ENCODE measurements around the gene RAB27B. TPM values are rescaled to one million over a fixed set of nuclear protein-coding genes. Genes with fewer than 3 reads are reported as not detected.
"Not testable (repeated sequence)": the region's sequence is repeated elsewhere in the genome, so short reads cannot be mapped to it uniquely, and the experiment has no call there.

RAB27B gene
- total RNA-seq, 1 donor = 38.0 TPM

DNA sequence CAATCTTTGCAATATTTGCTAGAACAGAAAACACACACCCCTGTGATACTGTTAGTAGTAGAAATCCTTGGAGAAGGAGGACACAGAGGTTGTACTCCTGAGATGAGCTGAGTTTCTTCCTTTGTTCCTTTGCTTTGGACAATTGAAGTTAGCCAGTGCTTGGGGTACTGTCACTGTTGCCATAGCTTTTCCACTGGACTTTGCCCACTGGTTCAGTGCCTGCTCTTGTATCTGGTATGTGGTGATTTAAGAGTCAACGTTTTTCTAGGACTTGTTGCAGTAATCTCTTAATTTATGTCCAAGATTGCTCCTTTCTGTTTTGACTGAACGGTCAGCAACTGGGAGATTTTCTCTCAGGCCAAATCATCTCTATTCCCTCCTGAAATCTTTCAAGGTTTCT is 26.1 kb upstream of the RAB27B start:
- H3K4me3 ChIP-seq (ENCODE audit: low read depth, low read length) = no peak overlapping the region
- TF ChIP-seq, protein P1, sequence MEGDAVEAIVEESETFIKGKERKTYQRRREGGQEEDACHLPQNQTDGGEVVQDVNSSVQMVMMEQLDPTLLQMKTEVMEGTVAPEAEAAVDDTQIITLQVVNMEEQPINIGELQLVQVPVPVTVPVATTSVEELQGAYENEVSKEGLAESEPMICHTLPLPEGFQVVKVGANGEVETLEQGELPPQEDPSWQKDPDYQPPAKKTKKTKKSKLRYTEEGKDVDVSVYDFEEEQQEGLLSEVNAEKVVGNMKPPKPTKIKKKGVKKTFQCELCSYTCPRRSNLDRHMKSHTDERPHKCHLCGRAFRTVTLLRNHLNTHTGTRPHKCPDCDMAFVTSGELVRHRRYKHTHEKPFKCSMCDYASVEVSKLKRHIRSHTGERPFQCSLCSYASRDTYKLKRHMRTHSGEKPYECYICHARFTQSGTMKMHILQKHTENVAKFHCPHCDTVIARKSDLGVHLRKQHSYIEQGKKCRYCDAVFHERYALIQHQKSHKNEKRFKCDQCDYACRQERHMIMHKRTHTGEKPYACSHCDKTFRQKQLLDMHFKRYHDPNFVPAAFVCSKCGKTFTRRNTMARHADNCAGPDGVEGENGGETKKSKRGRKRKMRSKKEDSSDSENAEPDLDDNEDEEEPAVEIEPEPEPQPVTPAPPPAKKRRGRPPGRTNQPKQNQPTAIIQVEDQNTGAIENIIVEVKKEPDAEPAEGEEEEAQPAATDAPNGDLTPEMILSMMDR (IDR thresholded peaks at IDR 0.05; ENCODE audit: insufficient read depth, low read length) = no peak
- DNase-seq (ENCODE audit: low read depth) = no peak

DNA sequence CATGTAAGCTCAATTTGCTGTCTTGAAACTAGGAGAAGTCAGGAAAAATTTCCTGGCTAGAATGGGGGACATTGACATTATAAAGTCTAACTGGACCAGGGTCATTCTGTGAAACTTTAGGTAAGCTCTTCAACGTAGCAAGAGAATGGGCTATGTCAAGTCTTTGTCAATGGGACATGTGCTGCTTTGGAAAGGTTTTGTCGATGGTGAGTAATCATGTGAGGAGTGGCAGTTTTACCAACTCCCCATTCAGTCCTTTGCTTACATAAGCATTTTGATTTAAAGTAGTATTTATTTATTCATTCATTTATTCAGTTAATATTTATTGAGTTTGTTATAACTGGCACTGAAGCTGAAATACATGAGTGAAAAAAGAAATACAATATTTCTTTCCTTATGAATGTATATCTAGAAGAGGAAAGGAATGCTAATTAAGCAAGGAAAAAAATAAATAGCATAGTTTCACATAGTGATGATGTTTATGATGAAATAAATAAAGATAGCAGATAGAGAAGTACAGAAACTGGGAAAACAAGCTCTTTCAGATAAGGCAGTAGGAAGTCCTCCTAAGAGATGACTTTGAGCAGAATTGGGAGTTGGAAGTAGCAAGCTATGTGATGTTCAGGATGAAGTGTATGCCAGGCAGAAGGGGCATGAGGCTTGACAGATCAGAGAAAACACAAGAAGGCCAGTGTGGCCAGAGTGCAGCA is 25.4 kb upstream of the RAB27B start:
- DNase-seq (ENCODE audit: low read depth) = no peak
- H3K4me3 ChIP-seq (ENCODE audit: low read depth, low read length) = no peak overlapping the region
- TF ChIP-seq, protein P1 (IDR thresholded peaks at IDR 0.05; ENCODE audit: insufficient read depth, low read length) = no peak

DNA sequence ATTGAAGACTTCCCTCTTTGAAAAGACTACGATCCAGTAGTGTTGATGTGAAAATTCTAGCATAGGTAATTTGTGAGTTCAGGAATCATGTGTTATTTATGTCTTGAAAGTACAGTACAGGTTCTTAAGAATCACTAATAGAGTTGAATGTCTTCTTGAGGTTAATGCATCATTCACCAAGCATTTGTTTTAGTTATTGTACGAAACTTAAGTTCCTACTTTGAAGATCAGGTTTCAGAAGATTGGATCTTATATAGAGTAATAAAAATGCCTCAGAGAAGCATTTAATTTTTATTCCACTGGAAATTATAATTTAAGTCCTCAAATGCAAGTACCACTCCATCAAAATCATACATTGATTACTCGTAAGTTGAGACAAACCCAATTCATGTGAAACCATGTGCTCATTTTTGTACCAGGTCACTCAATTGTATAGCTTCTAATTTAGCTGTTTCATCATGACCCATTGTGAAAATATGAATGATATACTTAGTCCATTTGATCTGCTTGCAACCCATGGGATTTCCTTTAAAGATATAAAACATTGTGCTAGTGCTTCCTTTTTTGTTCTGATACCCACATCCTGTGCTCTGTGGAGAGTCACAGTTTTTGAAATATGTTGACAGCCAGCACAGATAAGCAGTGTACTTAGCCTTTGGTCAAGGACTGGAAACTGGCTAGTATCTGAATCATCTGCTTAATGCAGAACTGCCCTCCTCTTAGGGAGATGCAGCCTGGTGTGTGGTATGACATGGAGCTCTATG is 22.5 kb upstream of the RAB27B start:
- no peak overlapping the region for H3K4me3 ChIP-seq (ENCODE audit: low read depth, low read length)
- TF ChIP-seq, protein P1 (IDR thresholded peaks at IDR 0.05; ENCODE audit: insufficient read depth, low read length) = no peak
- peak; percentile 92 for DNase-seq (ENCODE audit: low read depth)

DNA sequence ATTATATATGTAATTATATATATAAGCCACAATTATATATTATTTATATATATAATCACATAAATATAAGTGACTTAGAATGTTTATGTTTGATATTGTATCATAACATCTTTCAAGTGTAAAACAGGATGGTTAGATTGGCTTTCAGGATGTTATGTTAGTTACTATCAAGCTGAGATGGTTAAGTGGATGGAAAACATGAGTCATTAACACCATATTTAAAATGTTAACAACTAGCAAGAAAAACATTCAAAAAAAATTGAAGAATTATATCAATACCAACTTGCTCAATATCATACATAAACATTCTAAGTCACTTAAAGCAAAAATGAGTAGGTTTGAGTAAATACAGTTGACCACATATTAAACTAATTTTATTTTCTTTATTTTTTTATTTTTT is 21.8 kb upstream of the RAB27B start:
- TF ChIP-seq, protein P1 (IDR thresholded peaks at IDR 0.05; ENCODE audit: insufficient read depth, low read length) = no peak
- DNase-seq (ENCODE audit: low read depth) = peak; percentile 54
- no peak overlapping the region for H3K4me3 ChIP-seq (ENCODE audit: low read depth, low read length)

DNA sequence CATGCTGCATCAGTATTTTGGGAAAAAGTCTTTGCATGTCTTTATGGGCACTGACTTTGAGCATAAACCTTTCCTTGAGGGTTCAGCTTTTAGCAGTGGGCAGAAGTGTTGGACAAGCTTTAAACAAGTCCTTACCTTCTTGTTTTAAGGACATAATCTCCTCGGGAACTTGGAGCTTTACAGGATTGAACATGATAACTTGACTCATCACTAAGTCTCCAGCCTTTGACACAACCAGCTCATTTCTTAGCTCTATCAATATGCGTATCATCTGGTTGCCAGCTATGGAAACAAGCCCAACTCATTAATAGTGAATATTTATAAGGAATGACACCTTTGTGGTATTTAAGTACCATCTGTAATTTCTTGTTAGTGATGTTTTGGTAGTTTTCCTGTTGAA is 21.0 kb upstream of the RAB27B start:
- DNase-seq (ENCODE audit: low read depth) = no peak
- H3K4me3 ChIP-seq (ENCODE audit: low read depth, low read length) = no peak overlapping the region
- TF ChIP-seq, protein P1 (IDR thresholded peaks at IDR 0.05; ENCODE audit: insufficient read depth, low read length) = no peak

DNA sequence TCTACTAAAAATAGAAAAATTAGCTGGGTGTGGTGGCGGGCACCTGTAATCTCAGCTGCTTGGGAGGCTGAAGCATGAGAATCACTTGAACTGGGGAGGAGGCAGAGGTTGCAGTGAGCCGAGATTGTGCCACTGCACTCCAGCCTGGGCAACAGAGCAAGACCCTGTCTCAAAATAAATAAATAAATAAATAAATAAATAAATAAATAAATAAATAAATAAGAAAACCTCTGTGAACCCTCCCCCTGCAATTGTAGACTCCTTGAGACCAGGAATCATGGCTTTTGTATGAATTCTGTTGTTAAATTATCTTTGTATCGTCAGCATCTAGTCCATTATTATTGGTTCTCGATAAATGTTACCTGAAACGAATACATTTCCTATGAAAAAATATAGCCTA is 17.6 kb upstream of the RAB27B start:
- DNase-seq (ENCODE audit: low read depth); H3K4me3 ChIP-seq (ENCODE audit: low read depth, low read length): not testable (repeated sequence)

DNA sequence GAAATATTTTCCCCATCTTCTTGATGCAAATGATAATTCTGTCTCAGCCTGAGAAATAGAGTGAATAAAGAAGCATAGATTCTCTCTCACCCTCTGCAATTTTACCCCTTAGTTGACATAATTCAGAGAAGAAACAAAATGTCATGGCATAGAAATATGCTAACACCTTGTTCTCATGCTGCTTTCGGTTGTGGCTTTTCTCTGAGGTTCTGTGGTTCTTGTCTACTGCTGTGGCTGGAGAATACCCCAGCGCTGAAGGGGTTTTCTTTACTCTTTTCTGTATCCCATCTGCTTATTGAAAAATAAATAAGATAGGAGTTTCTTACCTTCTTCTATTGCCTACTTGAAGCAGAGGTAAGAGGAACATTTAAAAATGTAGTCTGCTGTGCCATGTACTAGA is 15.4 kb upstream of the RAB27B start:
- no peak overlapping the region for H3K4me3 ChIP-seq (ENCODE audit: low read depth, low read length)
- TF ChIP-seq, protein P1 (IDR thresholded peaks at IDR 0.05; ENCODE audit: insufficient read depth, low read length) = no peak
- DNase-seq (ENCODE audit: low read depth) = no peak
